Measurements from ENCODE around the gene TMEM231.

Gene TMEM231

DNA sequence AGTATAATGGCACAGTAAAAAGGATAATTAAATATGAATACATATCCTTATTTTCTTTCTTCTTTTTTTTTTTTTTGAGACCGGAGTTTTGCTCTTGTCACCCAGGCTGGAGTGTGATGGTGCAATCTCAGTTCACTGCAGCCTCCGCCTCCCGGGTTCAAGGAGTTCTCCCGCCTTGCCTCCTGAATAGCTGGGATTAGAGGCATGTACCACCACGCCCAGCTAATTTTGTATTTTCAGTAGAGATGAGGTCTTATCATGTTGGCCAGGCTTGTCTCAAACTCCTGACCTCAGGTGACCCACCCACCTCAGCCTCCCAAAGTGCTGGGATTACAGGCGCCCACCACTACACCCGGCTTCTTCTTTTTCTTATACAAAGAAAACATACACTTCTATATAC, 22.2 kb upstream of the TMEM231 start:
- CTCF ChIA-PET = interaction anchor here (1.0 to 1.3 kb wide), 2 partner anchors 10 to 14 kb away, joined by 3 read pairs; no protein-coding TSS in a partner anchor
- no peak for DNase-seq (ENCODE audit: low read depth, low spot score)
- TF ChIP-seq, protein P1, sequence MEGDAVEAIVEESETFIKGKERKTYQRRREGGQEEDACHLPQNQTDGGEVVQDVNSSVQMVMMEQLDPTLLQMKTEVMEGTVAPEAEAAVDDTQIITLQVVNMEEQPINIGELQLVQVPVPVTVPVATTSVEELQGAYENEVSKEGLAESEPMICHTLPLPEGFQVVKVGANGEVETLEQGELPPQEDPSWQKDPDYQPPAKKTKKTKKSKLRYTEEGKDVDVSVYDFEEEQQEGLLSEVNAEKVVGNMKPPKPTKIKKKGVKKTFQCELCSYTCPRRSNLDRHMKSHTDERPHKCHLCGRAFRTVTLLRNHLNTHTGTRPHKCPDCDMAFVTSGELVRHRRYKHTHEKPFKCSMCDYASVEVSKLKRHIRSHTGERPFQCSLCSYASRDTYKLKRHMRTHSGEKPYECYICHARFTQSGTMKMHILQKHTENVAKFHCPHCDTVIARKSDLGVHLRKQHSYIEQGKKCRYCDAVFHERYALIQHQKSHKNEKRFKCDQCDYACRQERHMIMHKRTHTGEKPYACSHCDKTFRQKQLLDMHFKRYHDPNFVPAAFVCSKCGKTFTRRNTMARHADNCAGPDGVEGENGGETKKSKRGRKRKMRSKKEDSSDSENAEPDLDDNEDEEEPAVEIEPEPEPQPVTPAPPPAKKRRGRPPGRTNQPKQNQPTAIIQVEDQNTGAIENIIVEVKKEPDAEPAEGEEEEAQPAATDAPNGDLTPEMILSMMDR (IDR thresholded peaks at IDR 0.05; ENCODE audit: insufficient read depth, low read length, missing control alignments) = no peak
- POLR2A ChIA-PET = no interaction called here
- no peak overlapping the region for H3K4me3 ChIP-seq (ENCODE audit: low read depth, low read length)

DNA sequence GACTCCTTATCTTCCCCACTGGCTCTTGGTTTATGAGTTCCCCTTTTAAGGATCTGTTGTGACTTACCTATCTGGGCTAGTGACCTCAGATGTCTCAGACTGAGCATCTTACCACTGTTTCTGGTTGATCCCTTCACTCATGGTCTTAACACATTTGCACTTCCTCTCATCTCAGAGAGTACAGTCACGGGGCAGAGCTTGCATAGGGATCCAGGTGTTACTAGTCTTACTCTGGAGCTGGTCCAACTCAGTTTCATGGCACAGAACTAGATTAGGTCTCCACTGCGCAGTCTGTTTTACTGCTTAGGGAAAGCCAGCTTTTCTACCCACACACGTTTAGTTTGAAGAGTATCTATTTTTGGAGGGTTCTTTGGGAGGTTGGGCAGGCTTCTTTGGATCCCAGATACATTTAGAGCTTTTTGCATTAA, 20.3 kb upstream of the TMEM231 start:
- no peak overlapping the region for H3K4me3 ChIP-seq (ENCODE audit: low read depth, low read length)
- POLR2A ChIA-PET = no interaction called here
- no peak for DNase-seq (ENCODE audit: low read depth, low spot score)
- TF ChIP-seq, protein P1 (IDR thresholded peaks at IDR 0.05; ENCODE audit: insufficient read depth, low read length, missing control alignments) = no peak
- CTCF ChIA-PET = interaction anchor here (0.7 to 3.0 kb wide), 5 partner anchors 10 to 188 kb away, joined by 4 to 9 read pairs (median 4); partner anchors contain the start of genes ADAT1, GABARAPL2 and TMEM170A

- TF ChIP-seq, protein P1 (IDR thresholded peaks at IDR 0.05; ENCODE audit: insufficient read depth, low read length, missing control alignments) = no peak
- no peak overlapping the region for H3K4me3 ChIP-seq (ENCODE audit: low read depth, low read length)
- DNase-seq (ENCODE audit: low read depth, low spot score) = no peak
- ChIA-PET POLR2A (no interaction called here), CTCF (interaction anchor here (1.0 to 3.0 kb wide), 5 partner anchors 10 to 188 kb away, joined by 4 to 9 read pairs (median 4); partner anchors contain the start of genes ADAT1, GABARAPL2 and TMEM170A)
Measured at GRCh38 chr16:75575958-75576357, 19.9 kb upstream of the TMEM231 start.

DNA sequence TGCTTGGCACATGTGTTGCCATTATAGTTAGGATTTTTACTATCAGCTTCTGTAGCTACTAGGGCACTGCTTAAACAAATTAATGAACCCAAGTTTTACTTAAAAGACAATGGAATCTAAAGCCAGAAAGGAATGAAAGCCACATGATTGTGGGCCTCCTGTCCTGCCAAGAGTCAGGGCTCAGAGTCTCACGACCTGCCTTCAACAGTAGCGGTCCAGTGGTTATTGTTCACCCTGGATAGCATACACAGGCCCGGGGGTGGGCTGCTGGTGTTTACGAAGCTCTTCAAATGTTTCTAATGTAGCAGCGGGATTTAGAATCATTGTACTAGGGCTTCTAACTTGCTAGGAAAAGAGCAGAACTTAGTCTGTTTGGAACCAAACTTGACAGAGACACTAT, 17.9 kb upstream of the TMEM231 start:
- no peak overlapping the region for H3K4me3 ChIP-seq (ENCODE audit: low read depth, low read length)
- no peak for DNase-seq (ENCODE audit: low read depth, low spot score)
- ChIA-PET POLR2A (interaction anchor here (1.1 kb wide), 1 partner anchor 9 kb away, joined by 3 read pairs; no protein-coding TSS in a partner anchor), CTCF (interaction anchor here (0.8 to 3.0 kb wide), 5 partner anchors 10 to 109 kb away, joined by 3 to 9 read pairs (median 5); partner anchors contain the start of genes TMEM170A and TMEM231)
- TF ChIP-seq, protein P1 (IDR thresholded peaks at IDR 0.05; ENCODE audit: insufficient read depth, low read length, missing control alignments) = no peak

DNA sequence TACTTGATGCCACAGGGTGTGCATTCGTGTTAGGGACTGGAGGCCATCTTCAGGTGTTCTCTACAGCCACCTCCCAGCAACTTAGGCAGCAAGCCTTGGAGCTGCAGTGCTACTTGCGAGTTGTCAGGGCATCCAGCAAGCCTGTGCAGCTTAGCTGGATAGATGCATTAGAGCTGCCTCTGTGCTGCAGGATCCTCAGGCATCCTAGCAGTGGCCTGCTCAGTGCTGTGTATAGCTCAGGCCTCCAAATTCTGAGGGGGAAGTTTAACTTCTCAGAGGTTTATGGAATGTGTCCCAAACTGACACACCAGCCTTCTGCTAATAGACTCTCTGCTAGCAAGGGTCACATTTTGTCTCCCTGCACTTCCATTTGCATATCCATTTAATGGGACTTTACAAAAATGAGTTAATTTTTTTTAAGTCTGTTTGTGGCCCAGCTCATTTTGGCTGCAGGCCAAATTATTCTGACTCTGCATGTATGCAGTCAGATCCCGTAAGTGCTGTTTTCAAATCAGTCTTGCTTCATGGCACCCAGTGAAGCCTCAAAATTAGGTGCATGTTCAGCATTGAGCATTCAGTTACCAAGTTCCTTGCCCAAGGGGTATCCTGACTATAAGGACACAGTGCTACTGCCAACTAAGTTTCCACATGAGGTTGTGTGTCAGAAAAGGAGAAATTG, 17.0 kb upstream of the TMEM231 start:
- DNase-seq (ENCODE audit: low read depth, low spot score) = no peak
- TF ChIP-seq, protein P1 (IDR thresholded peaks at IDR 0.05; ENCODE audit: insufficient read depth, low read length, missing control alignments) = no peak
- H3K4me3 ChIP-seq (ENCODE audit: low read depth, low read length) = no peak overlapping the region
- POLR2A ChIA-PET = no interaction called here
- CTCF ChIA-PET = interaction anchor here (1.7 to 2.5 kb wide), 2 partner anchors 49 to 56 kb away, joined by 5 to 9 read pairs; no protein-coding TSS in a partner anchor

- CTCF ChIA-PET = no interaction called here
- POLR2A ChIA-PET = no interaction called here
- TF ChIP-seq, protein P1 (IDR thresholded peaks at IDR 0.05; ENCODE audit: insufficient read depth, low read length, missing control alignments) = no peak
Measured at GRCh38 chr16:75570396-75571065, 14.5 kb upstream of the TMEM231 start.

More at GRCh38 chr16:75570396-75571065, 14.5 kb upstream of the TMEM231 start:
- H3K4me3 ChIP-seq (ENCODE audit: low read depth, low read length) = no peak overlapping the region
- DNase-seq (ENCODE audit: low read depth, low spot score) = no peak

Measured in AG04449 (cell line).